Ishikawa (cell line): Measurements from ENCODE around the gene TXNDC11.

Experiments used
- CEBPB ChIP-seq: IDR thresholded peaks from 2 replicates; pipeline ENCODE4 v1.6.1; 2012
- CREB1 ChIP-seq: IDR thresholded peaks from 2 replicates; pipeline ENCODE4 v1.6.1; 2012; ENCODE audit warnings: low read depth
- EGR1 ChIP-seq: IDR thresholded peaks from 2 replicates; pipeline ENCODE4 v1.6.1; 2012
- EP300 ChIP-seq: IDR thresholded peaks from 2 replicates; pipeline ENCODE4 v1.6.1; 2012; ENCODE audit warnings: borderline replicate concordance
- FOXM1 ChIP-seq: IDR thresholded peaks from 2 replicates; pipeline ENCODE4 v1.6.1; 2012; ENCODE audit warnings: low read depth, borderline replicate concordance
- NFIC ChIP-seq: IDR thresholded peaks from 2 replicates; pipeline ENCODE4 v1.6.1; 2012
- RAD21 ChIP-seq: IDR thresholded peaks from 2 replicates; pipeline ENCODE4 v1.6.1; 2012; ENCODE audit warnings: low read depth
- TAF1 ChIP-seq: IDR thresholded peaks from 2 replicates; pipeline ENCODE4 v1.6.1; 2012; ENCODE audit warnings: low read depth, mild to moderate bottlenecking
- TCF12 ChIP-seq: IDR thresholded peaks from 2 replicates; pipeline ENCODE4 v1.6.1; 2012; ENCODE audit warnings: low read depth
- TEAD4 ChIP-seq: IDR thresholded peaks from 2 replicates; pipeline ENCODE4 v1.6.1; 2012
- YY1 ChIP-seq: IDR thresholded peaks from 2 replicates; pipeline ENCODE4 v1.6.1; 2012; ENCODE audit warnings: low read depth
- ZBTB7A ChIP-seq: IDR thresholded peaks from 2 replicates; pipeline ENCODE4 v1.6.1; 2012; ENCODE audit warnings: low read depth
- TF ChIP-seq, protein P1 (sequence below): IDR thresholded peaks from 2 replicates; pipeline ENCODE4 v1.6.1; 2012
- TF ChIP-seq, protein P2 (sequence below): IDR thresholded peaks from 2 replicates; pipeline ENCODE4 v1.6.1; 2012
- TF ChIP-seq, protein P3 (sequence below): IDR thresholded peaks from 2 replicates; pipeline ENCODE4 v1.6.1; 2012; ENCODE audit warnings: low read depth, mild to moderate bottlenecking

TXNDC11 gene

DNA sequence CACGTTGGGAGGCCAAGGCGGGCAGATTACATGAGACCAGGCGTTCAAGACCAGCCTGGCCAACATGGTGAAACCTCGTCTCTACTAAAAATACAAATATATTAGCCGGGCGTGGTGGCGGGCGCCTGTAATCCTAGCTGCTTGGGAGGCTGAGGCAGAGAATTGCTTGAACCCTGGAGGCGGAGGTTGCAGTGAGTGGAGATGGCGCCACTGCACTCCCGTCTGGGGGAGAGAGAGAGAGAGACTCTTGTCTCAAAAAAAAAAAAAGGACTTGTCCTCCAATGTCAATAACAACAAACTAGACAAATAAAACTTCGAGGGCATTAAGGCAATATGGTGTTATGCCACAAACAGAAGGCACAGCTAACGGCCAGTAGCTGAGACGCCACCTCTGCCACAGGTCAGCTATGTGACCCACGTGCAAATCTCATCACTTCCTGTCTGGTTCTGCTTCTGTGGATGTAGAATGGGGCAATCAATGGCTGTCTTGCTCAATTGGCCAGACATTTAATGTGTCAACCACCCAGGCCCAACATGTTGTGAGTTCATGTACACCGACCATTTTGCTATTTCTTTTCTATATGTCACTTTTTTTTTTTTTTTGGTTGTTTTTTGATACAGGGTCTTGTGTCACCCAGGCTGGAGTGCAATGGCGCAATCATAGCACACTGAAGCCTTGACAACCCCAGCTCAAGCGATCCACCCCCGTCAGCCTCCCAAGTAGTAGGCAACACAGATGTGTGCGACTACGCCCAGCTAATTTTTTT lies 834 bp upstream of the TXNDC11 start:
- no peak for TF ChIP-seq TAF1
- TF ChIP-seq NFIC, result no peak
- no peak for TF ChIP-seq FOXM1
- TF ChIP-seq EGR1, result no peak
- TF ChIP-seq, protein P1, sequence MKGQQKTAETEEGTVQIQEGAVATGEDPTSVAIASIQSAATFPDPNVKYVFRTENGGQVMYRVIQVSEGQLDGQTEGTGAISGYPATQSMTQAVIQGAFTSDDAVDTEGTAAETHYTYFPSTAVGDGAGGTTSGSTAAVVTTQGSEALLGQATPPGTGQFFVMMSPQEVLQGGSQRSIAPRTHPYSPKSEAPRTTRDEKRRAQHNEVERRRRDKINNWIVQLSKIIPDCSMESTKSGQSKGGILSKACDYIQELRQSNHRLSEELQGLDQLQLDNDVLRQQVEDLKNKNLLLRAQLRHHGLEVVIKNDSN, result no peak
- no peak for TF ChIP-seq CREB1
- TF ChIP-seq ZBTB7A, result no peak
- no peak for TF ChIP-seq CEBPB
- no peak for TF ChIP-seq TCF12
- TF ChIP-seq, protein P2, sequence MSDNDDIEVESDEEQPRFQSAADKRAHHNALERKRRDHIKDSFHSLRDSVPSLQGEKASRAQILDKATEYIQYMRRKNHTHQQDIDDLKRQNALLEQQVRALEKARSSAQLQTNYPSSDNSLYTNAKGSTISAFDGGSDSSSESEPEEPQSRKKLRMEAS, result no peak
- TF ChIP-seq, protein P3, sequence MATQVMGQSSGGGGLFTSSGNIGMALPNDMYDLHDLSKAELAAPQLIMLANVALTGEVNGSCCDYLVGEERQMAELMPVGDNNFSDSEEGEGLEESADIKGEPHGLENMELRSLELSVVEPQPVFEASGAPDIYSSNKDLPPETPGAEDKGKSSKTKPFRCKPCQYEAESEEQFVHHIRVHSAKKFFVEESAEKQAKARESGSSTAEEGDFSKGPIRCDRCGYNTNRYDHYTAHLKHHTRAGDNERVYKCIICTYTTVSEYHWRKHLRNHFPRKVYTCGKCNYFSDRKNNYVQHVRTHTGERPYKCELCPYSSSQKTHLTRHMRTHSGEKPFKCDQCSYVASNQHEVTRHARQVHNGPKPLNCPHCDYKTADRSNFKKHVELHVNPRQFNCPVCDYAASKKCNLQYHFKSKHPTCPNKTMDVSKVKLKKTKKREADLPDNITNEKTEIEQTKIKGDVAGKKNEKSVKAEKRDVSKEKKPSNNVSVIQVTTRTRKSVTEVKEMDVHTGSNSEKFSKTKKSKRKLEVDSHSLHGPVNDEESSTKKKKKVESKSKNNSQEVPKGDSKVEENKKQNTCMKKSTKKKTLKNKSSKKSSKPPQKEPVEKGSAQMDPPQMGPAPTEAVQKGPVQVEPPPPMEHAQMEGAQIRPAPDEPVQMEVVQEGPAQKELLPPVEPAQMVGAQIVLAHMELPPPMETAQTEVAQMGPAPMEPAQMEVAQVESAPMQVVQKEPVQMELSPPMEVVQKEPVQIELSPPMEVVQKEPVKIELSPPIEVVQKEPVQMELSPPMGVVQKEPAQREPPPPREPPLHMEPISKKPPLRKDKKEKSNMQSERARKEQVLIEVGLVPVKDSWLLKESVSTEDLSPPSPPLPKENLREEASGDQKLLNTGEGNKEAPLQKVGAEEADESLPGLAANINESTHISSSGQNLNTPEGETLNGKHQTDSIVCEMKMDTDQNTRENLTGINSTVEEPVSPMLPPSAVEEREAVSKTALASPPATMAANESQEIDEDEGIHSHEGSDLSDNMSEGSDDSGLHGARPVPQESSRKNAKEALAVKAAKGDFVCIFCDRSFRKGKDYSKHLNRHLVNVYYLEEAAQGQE, result no peak
- TF ChIP-seq RAD21, result no peak
- TF ChIP-seq EP300, result no peak
- no peak for TF ChIP-seq YY1
- no peak for TF ChIP-seq TEAD4

DNA sequence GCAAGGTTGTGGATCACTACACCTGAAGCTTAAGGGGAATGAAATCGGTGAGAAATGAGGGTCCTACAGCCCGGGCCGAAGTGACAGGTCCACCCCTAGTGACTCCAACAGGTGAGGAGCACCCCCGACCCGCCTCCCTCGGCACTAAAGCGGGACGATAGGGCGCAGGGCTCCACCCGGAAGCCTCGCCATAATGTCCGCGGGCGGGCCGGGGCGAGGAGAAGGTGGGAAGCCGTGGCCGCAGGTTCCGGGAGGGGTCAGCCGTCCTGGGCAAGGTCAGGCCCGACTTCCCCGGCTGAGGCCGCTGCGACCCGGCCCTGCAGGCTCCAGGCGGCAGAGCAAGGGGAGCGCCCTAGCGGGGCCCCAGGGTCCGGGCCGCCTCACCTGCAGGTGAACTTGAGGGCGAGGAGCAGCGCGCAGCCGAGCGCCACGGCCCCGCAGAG lies 543 bp downstream of the TXNDC11 start:
- TF ChIP-seq TCF12 (no peak), YY1 (peak; percentile 49; the same call in 1 of the 2 replicates), TAF1 (0 out of 2 replicates have a peak, but pooled peaks have one; percentile 36)

DNA sequence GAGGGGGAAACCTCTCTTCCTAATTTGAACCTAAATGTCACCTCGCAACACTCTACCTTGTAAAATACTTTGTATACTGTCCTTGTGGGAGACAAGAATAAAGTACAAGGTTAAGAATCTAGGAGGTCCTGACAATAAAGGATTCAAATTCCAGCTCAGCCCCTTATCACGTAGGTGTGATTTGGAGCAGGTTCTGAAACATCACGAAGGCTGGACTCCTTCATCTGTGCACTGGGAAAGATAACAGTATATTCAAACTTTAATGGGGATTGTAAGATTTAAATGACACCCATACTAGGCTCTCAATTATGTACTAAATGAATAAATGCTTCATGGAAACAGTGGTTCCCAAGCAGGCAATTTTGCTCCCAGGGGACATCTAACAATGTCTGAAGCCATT lies 2.1 kb downstream of the TXNDC11 start:
- TF ChIP-seq, protein P3, result no peak
- TF ChIP-seq TCF12, result no peak
- TF ChIP-seq, protein P1, result no peak
- TF ChIP-seq YY1, result no peak
- no peak for TF ChIP-seq EP300
- TF ChIP-seq EGR1, result no peak
- no peak for TF ChIP-seq TEAD4
- TF ChIP-seq FOXM1, result no peak
- no peak for TF ChIP-seq NFIC
- TF ChIP-seq, protein P2, result no peak
- no peak for TF ChIP-seq TAF1
- no peak for TF ChIP-seq ZBTB7A
- no peak for TF ChIP-seq CREB1

DNA sequence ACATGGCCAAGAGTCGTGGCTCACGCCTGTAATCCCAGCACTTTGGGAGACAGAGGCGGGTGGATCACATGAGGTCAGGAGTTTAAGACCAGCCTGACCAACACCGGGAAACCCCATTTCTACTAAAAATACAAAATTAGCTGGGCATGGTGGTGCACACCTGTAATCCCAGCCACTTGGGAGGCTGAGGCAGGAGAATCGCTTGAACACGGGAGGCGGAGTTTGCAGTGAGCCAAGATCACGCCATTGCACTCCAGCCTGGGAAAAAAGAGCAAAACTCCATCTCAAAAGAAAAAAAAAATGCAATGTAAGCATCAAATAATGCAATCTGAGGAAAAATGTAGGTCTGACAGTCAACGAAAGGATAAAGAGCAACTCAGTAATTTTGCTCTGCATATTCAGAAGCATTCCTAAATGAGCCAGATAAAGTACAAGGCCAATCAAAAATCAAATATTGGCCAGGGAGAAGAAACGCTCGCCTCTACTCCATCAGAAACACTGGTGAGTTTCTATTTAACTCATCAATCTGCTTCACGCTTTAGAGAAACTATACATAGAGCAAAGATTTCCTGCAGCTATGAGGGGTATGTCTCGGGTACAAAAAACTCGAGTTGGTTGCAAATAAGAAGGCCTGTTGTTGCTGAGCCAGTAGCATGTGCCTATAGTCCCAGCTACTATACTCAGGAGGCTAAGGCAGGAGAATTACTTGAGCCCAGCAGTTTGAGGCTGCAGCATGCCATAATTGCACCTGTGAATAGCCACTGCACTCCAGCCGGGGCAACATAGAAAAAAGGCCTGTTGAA lies 3.7 kb downstream of the TXNDC11 start:
- TF ChIP-seq TEAD4 (no peak), RAD21 (no peak), NFIC (no peak), FOXM1 (no peak), EP300 (no peak), CREB1 (no peak), CEBPB (no peak), TAF1 (no peak)
- TF ChIP-seq, protein P2, result no peak
- TF ChIP-seq, protein P1, result no peak

DNA sequence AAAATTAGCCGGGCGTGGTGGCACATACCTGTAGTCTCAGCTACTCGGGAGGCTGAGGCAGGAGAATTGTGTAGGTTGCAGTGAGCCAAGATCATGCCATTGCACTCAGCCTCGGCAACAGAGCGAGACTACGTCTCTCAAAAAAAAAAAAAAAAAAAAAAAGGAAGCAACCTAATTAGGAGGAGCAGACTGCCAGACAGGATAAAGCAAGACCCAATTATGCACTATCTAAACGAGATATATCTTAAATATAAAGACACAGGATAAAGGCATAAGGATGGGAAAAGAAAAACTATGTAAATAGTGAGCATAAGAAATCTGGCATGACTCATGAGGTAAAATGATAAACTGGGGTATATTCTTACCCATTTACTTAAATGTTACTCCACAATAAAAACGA lies 4.9 kb downstream of the TXNDC11 start:
- no peak for TF ChIP-seq EP300
- TF ChIP-seq, protein P3, result no peak
- no peak for TF ChIP-seq YY1
- TF ChIP-seq NFIC, result no peak
- no peak for TF ChIP-seq TCF12
- TF ChIP-seq FOXM1, result no peak
- TF ChIP-seq, protein P1, result no peak
